HG02759 (cell line): ENCODE results near the gene ATM.
A peak's percentile ranks its signal among the peaks of the same experiment; 100 is the strongest.
"Not testable (repeated sequence)": the region's sequence is repeated elsewhere in the genome, so short reads cannot be mapped to it uniquely, and the experiment has no call there.

Experiments
- ATAC-seq: cut with Tn5 transposase; IDR thresholded peaks from one replicate; pipeline ENCODE4 v1.9.1; 2021; ENCODE audit warnings: mild to moderate bottlenecking, moderate library complexity; ENCODE audit not compliant: unreplicated experiment

ATM gene

GRCh38 chr11:108269583-108269982, 46.7 kb downstream of the ATM start:
- no peak for ATAC-seq

GRCh38 chr11:108276985-108277616, 54.2 kb downstream of the ATM start:
- ATAC-seq = not testable (repeated sequence)

DNA sequence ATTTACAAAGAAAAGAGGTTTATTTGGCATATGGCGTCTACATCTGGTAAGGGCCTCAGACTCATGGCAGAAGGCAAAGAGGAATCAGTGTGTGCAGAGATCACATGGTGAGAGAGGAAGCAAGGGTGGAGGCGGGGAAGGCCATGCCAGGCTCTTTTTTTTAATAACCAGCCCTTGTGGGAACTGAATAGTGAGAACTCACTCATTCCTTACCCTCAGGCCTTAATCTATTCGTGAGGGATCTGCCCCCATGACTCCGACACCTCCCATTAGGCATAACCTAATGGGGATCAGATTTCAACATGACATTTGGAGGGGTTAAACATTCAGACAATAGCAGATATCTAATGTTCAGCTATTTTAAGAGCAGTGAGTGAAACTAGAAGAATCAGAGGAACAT, 55.7 kb downstream of the ATM start:
- no peak for ATAC-seq

GRCh38 chr11:108278954-108279353, 56.1 kb downstream of the ATM start:
- no peak for ATAC-seq

DNA sequence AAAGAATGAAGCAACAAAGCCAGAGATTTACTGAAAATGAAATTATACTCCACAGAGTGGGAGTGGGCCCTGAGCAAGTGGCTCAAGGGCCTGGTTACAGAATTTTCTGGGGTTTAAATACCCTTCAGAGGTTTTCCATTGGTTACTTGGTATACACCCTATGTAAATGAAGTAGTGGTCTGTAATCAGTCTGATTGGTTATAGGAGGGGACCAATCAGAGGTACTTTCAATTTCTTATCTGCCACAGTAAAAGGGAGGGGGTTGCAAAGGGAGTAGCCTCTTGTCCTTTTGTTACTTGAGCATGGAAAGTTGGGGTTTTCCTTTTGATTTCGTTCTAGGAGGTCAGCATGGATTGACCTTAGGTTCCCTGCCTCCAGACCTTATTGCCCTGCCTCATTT, 63.5 kb downstream of the ATM start:
- no peak for ATAC-seq

GRCh38 chr11:108286956-108287355, 64.1 kb downstream of the ATM start:
- ATAC-seq = no peak

DNA sequence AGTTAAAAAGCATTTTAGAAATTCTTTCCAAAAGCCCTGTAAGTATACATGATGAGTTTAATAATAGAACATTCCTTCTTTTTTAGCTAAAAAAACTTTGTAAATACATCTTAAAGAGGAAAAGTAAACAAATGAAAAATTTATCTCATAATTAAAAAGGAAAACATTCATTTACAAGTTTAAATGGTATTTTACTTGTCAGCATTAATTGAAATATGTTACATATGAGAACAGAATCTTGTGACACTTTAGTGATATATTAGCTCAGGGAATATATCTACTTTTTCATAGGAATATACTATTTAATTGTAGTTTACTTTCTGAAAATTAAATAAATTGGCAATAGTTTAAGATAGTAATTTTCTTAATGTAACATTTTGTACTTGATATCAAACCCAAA, 66.2 kb downstream of the ATM start:
- ATAC-seq = not testable (repeated sequence)

DNA sequence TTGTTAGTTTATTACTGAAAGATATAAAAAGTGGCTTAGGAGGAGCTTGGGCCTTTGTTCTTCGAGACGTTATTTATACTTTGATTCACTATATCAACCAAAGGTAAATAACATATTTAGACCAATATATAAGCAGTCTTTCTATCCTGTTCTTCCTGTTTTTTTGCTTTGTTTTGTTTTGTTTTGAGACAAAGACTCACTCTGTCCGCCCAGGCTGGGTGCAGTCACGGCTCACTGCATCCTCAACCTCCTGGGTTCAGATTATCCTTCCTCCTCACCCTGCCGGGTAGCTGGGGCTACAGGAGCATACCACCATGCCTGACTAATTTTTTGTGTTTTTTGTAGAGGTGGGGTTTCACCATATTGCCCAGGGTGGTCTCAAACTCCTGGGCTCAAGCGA, 66.8 kb downstream of the ATM start:
- peak; percentile 77 for ATAC-seq

DNA sequence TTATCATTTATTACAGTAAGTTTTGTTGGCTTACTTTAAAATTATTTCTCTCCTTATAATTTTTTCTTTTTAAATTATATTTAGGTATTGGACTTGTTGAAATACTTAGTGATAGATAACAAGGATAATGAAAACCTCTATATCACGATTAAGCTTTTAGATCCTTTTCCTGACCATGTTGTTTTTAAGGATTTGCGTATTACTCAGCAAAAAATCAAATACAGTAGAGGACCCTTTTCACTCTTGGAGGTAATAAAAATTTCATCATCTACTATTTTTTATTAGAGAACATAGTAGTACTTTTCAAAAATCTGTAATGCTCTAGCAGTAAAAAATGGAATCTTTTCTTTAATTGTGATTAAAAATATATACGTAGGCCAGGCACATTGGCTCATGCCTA, 70.4 kb downstream of the ATM start:
- no peak for ATAC-seq

DNA sequence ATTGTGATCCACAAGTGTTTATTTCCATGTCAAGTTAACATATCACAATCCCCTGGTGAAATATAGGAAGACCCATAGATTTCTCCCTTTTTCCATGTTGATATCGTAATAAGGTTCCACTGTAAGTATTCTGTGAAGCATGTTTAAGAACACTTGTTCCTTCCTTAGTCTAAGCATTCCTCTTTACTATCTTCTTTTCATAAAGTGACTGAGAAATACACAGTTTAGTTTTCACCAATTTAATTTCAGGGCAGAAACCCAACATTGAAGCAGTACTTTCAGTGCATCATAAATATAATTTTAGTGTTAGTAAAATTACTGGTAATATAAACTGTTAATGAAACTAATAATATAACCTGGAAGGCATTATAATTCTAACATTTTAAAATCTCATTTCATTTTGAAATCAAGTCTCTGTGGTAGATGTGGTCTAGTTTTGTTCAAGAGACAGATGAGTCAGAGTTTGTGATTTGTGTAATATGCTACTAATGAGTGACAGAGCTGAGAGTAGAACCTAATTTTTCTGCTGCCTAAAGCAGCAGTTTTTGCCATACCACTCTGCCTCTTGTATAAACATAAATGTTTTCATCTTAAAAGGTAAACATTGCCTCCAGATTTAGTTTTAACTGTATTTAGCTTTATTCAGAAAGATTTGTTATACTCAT, 79.4 kb downstream of the ATM start:
- peak; percentile 85 for ATAC-seq

DNA sequence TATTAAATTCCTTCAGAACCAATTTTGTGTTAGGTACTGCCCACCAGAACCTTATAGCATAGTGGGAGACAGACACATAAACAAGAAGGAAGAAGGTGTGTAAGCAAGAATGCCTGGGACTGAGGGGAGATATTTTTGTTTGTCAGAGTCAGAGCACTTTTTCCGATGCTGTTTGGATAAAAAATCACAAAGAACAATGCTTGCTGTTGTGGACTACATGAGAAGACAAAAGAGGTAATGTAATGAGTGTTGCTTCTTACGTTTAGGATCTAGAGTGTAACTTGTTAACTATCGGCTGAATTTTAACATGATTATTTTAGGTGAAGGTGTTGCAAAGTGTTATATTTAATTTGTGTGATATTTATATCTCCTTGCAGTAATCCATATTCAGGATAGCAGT, 84.9 kb downstream of the ATM start:
- no peak for ATAC-seq

- ATAC-seq = no peak
These were observed 90.6 kb downstream of the ATM start for GRCh38 chr11:108313444-108313843.

DNA sequence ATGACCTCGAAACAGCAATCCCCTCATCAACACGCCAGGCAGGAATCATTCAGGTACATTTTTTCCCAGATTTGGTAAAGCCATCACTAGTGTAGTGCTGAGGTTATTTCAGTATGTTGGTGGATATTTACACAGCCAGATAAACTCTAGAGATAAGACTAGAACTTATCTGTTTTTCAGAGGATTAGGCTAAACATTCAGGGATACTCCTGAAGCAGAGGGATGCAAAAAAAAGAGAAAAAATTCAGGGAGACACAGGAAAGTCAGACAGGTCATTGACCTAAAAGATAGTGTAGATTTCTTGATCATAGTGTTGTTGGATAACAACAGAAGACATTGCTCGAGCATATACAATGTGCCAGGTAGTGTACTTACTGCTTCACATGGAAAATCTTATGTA, 93.2 kb downstream of the ATM start:
- no peak for ATAC-seq

DNA sequence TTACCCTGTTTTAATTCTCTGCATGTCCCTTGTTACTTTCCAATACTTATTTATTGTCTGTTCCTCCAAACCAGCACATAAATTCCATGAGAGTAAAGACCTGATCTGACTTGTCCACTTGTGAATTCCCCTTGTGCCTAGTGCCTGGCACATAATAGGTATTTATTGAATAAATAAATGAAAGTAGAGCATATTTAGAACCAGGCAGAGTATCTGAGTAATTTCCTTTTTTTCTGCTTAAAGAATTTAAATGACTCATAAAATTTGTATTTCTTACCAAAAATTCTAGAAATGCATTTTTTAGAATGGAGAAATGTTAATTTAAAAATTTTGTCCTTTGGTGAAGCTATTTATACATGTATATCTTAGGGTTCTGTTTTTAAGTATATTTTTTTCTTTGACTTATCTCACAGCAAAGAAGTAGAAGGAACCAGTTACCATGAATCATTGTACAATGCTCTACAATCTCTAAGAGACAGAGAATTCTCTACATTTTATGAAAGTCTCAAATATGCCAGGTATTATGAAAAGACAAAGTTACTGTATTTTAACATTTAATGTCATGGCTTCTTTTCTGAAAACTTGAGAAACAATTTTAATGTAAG, 96.8 kb downstream of the ATM start:
- ATAC-seq = no peak

GRCh38 chr11:108322666-108323065, 99.8 kb downstream of the ATM start:
- no peak for ATAC-seq

DNA sequence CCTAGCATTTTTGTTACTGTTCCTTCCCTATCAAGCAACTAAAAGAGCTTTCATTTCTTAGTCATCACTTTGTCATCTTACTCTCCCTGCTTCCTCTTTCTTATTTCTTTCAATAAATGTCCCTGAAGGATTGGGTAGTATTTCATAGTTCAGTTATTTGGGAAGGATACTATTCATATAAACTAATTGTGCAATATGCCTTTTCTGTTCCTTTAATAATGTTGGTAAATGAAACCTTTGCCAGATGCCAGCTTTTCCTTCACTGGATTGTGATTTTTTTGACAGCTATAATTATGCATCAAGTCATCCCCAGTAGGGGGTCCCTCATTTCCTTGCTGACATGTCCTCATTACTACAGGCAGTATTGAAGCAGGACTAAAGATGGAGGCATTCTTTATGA, 101.7 kb downstream of the ATM start:
- ATAC-seq = no peak

GRCh38 chr11:108333403-108333899, 110.6 kb downstream of the ATM start:
- no peak for ATAC-seq

DNA sequence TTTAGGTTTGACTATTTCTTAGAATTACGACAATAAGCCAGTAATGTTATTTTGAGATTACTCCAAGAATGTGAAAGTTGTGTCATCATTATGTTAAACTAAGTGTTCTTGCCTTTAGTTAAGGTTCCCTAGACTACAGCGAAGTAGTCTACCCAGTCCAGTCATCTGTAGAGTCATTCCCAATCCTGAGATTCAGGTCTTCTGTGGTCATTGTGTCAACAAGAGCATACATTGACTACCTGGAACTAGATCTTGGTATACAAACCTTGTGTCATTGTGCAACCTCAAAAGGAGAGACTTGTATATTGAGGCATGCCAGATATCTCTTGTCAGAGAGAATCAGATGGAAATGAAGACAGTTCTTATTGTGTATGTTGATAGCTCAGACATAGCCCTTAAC, 115.9 kb downstream of the ATM start:
- no peak for ATAC-seq

DNA sequence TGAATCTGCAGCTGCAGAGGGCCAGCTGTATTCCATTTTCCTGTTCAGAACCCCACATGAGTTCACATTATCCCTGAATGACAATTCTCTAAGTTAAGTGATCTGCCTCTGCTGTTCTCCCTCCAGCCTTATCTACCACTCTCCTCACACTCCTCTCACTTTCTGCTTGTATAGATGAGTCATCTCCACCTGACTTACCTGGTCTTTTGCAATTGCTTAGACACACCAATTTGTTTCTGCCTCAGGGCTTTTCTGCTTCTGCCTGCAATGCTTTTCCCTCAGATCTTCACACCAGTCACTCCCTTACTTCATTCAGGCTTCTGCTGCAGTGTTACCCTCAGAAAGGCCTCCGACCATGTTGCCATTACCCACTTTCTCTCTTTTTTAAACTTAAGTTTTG, 118.1 kb downstream of the ATM start:
- ATAC-seq = no peak

GRCh38 chr11:108341654-108342053, 118.8 kb downstream of the ATM start:
- ATAC-seq = no peak

DNA sequence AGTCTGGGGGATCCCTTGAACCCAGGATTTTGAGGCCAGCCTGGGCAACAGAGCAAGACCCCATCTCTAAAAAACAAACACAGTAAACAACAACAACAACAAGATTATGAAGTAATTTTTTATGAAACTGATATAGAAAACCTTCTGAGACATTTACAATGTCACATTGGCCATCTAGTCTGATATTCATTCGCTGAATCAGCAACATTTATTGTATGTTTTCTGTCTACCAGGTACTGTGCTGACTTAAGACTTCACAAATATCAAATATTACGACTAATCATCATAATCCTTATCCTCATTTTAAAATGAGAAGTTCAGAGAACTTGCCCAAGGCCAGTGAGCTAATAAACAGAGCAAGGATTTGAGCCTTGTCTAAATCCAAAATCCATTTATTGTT, 120.8 kb downstream of the ATM start:
- ATAC-seq = no peak

- ATAC-seq = no peak
These were observed 122.9 kb downstream of the ATM start for GRCh38 chr11:108345767-108346166.
